IMR-90 (cell line): Measurements from ENCODE around the gene NSF. TPM values are rescaled to one million over a fixed set of nuclear protein-coding genes. Genes with fewer than 3 reads are reported as not detected.

Experiments
- ATAC-seq: fragments of 200-7000 bp; cut with Tn5 transposase; 2 replicates; pipeline ENCODE4 v1.9.1; 2020; ENCODE audit warnings: low read depth, mild to moderate bottlenecking, moderate library complexity
- BruUV-seq: library from RNA; stranded (reverse); fragments of 400-500 nt; replicated peaks from 2 replicates; lab custom pipeline; 2021; lab: Mats Ljungman, UMichigan
- CTCF ChIA-PET: fragments of 300-600 bp; formaldehyde crosslinking; extraction: SDS; loops from one replicate; lab custom pipeline; 2021; ENCODE audit warnings: antibody characterized with exemption; lab: Yijun Ruan, JAX
- POLR2A ChIA-PET: fragments of 300-600 bp; sonication (Branson Sonifier 250); formaldehyde crosslinking; loops from one replicate; lab custom pipeline; 2022; ENCODE audit warnings: antibody characterized with exemption; ENCODE audit not compliant: unreplicated experiment; lab: Charles Lee
- DNase-seq: peaks from one replicate; pipeline ENCODE4 v3.0.0; 2013
- H2AFZ ChIP-seq: replicated peaks from 2 replicates; pipeline ENCODE3; 2013; ENCODE audit warnings: low read length, mild to moderate bottlenecking; ENCODE audit not compliant: poor library complexity
- H2AK5ac ChIP-seq: 2 replicates; pipeline ENCODE4 v1.6.1; 2013; ENCODE audit warnings: low read depth, low read length, inconsistent platforms
- H2AK9ac ChIP-seq: replicated peaks from 2 replicates; pipeline ENCODE3; 2013; ENCODE audit warnings: mild to moderate bottlenecking, low read depth, low read length, moderate library complexity; ENCODE audit not compliant: poor library complexity
- H2BK120ac ChIP-seq: 2 replicates; pipeline ENCODE4 v1.6.1; 2013; ENCODE audit warnings: low read depth, low read length, inconsistent platforms
- H2BK15ac ChIP-seq: 3 replicates; pipeline ENCODE4 v1.6.1; 2013; ENCODE audit warnings: low read depth, low read length, inconsistent platforms
- H2BK20ac ChIP-seq: 2 replicates; pipeline ENCODE4 v1.6.1; 2013; ENCODE audit warnings: low read depth, mild to moderate bottlenecking, inconsistent platforms, low read length, moderate library complexity
- H2BK5ac ChIP-seq: 2 replicates; pipeline ENCODE4 v1.6.1; 2013; ENCODE audit warnings: mild to moderate bottlenecking, low read depth, low read length, inconsistent platforms; ENCODE audit not compliant: poor library complexity, severe bottlenecking
- H3K14ac ChIP-seq: replicated peaks from 2 replicates; pipeline ENCODE4 v1.6.1; 2013; ENCODE audit warnings: low read depth, low read length, inconsistent platforms
- H3K18ac ChIP-seq: 2 replicates; pipeline ENCODE4 v1.6.1; 2013; ENCODE audit warnings: low read depth, low read length, control low read depth
- H3K23ac ChIP-seq: 2 replicates; pipeline ENCODE4 v1.6.1; 2013; ENCODE audit warnings: low read depth, low read length, inconsistent platforms
- H3K27ac ChIP-seq: 2 replicates; pipeline ENCODE4 v1.5.1; 2013; ENCODE audit warnings: mild to moderate bottlenecking, control low read depth, low read length; ENCODE audit not compliant: insufficient read depth
- H3K27me3 ChIP-seq: 2 replicates; pipeline ENCODE4 v1.6.1; 2013; ENCODE audit warnings: low read length; ENCODE audit not compliant: control insufficient read depth, insufficient read depth
- H3K36me3 ChIP-seq: 2 replicates; pipeline ENCODE4 v1.6.1; 2013; ENCODE audit warnings: low read length, mixed read lengths; ENCODE audit not compliant: control insufficient read depth, insufficient read depth
- H3K4ac ChIP-seq: 2 replicates; pipeline ENCODE4 v1.6.1; 2013; ENCODE audit warnings: low read depth, low read length, inconsistent platforms
- H3K4me1 ChIP-seq: 2 replicates; pipeline ENCODE4 v1.6.1; 2013; ENCODE audit warnings: low read length, mixed read lengths; ENCODE audit not compliant: control insufficient read depth, insufficient read depth
- H3K4me2 ChIP-seq: 2 replicates; pipeline ENCODE4 v1.6.1; 2013; ENCODE audit warnings: low read depth, mild to moderate bottlenecking, control low read depth, low read length, moderate library complexity
- H3K4me3 ChIP-seq: 2 replicates; pipeline ENCODE4 v1.5.1; 2013; ENCODE audit warnings: low read depth, mild to moderate bottlenecking, control low read depth, low read length, moderate library complexity; ENCODE audit not compliant: insufficient read depth
- H3K56ac ChIP-seq: 2 replicates; pipeline ENCODE4 v1.6.1; 2013; ENCODE audit warnings: low read length, inconsistent platforms; ENCODE audit not compliant: insufficient read depth; ENCODE audit errors: extremely low read depth
- H3K79me1 ChIP-seq, 2 experiments: 2 replicates each; pipeline ENCODE4 v1.6.1; 2013; ENCODE audit warnings: low read length in 2 of 2, inconsistent platforms in 1 of 2, low read depth in 1 of 2
- H3K9ac ChIP-seq: 2 replicates; pipeline ENCODE4 v1.6.1; 2013; ENCODE audit warnings: low read depth, low read length, control low read depth
- H3K9me1 ChIP-seq: 2 replicates; pipeline ENCODE4 v1.6.1; 2013; ENCODE audit warnings: low read length, inconsistent platforms; ENCODE audit not compliant: insufficient read depth
- H3K9me3 ChIP-seq: 2 replicates; pipeline ENCODE4 v1.6.1; 2013; ENCODE audit warnings: low read length; ENCODE audit not compliant: control insufficient read depth, insufficient read depth
- H4K20me1 ChIP-seq: 2 replicates; pipeline ENCODE4 v1.6.1; 2013; ENCODE audit warnings: low read length, inconsistent platforms; ENCODE audit not compliant: insufficient read depth
- H4K5ac ChIP-seq: 2 replicates; pipeline ENCODE4 v1.6.1; 2013; ENCODE audit warnings: mild to moderate bottlenecking, low read depth, low read length, control low read depth
- H4K8ac ChIP-seq, 2 experiments: 2 replicates each; pipeline ENCODE4 v1.6.1; 2013; ENCODE audit warnings: low read depth in 2 of 2, low read length in 2 of 2, control low read depth in 1 of 2, inconsistent platforms in 1 of 2
- H4K91ac ChIP-seq: 2 replicates; pipeline ENCODE4 v1.6.1; 2013; ENCODE audit warnings: low read depth, low read length, inconsistent platforms; ENCODE audit not compliant: insufficient read depth
- CEBPB ChIP-seq: IDR thresholded peaks from 2 replicates; pipeline ENCODE4 v1.6.1; 2012; ENCODE audit warnings: low read depth, low read length, improper control_type of control experiment
- CHD1 ChIP-seq: IDR thresholded peaks from 2 replicates; pipeline ENCODE4 v1.6.1; 2012; ENCODE audit warnings: low read depth, low read length, improper control_type of control experiment
- CTCF ChIP-seq: conservative IDR thresholded peaks from 2 replicates; pipeline ENCODE4 v1.5.1; 2012; ENCODE audit warnings: mild to moderate bottlenecking, low read depth, low read length, improper control_type of control experiment
- ELK1 ChIP-seq: fragments of 150-350 bp; IDR thresholded peaks from 2 replicates; pipeline ENCODE4 v1.6.1; 2016; ENCODE audit warnings: low read depth, mild to moderate bottlenecking, low read length, moderate library complexity, borderline replicate concordance
- FOS ChIP-seq: fragments of 150-350 bp; IDR thresholded peaks from 2 replicates; pipeline ENCODE4 v1.6.1; 2016; ENCODE audit warnings: low read depth, low read length
- MAFK ChIP-seq: IDR thresholded peaks from 2 replicates; pipeline ENCODE4 v1.6.1; 2012; ENCODE audit warnings: low read depth, low read length, improper control_type of control experiment
- MAZ ChIP-seq: IDR thresholded peaks from 2 replicates; pipeline ENCODE4 v1.6.1; 2012; ENCODE audit warnings: low read depth, mild to moderate bottlenecking, low read length, improper control_type of control experiment, moderate library complexity, borderline replicate concordance
- MXI1 ChIP-seq: IDR thresholded peaks from 2 replicates; pipeline ENCODE4 v1.6.1; 2012; ENCODE audit warnings: low read depth, mild to moderate bottlenecking, low read length, moderate library complexity, borderline replicate concordance
- NFE2L2 ChIP-seq: fragments of 150-350 bp; IDR thresholded peaks from 2 replicates; pipeline ENCODE4 v1.6.1; 2016; ENCODE audit warnings: low read depth, mild to moderate bottlenecking, low read length
- POLR2A ChIP-seq: IDR thresholded peaks from 2 replicates; pipeline ENCODE4 v1.6.1; 2012; ENCODE audit warnings: mild to moderate bottlenecking, low read depth, low read length
- RCOR1 ChIP-seq: IDR thresholded peaks from 2 replicates; pipeline ENCODE4 v1.6.1; 2012; ENCODE audit warnings: mild to moderate bottlenecking, low read length, improper control_type of control experiment; ENCODE audit not compliant: insufficient replicate concordance
- RFX5 ChIP-seq: IDR thresholded peaks from 2 replicates; pipeline ENCODE4 v1.8.0; 2012; ENCODE audit warnings: low read depth, mild to moderate bottlenecking, low read length, moderate library complexity
- SMC3 ChIP-seq: fragments of 150-350 bp; IDR thresholded peaks from 2 replicates; pipeline ENCODE4 v1.6.1; 2016; ENCODE audit warnings: low read depth, mild to moderate bottlenecking, antibody characterized with exemption, low read length, moderate library complexity
- USF2 ChIP-seq: fragments of 150-350 bp; IDR thresholded peaks from 2 replicates; pipeline ENCODE4 v1.6.1; 2017; ENCODE audit warnings: mild to moderate bottlenecking, antibody characterized with exemption, low read length, low read depth
- WGBS, 2 experiments: methylation state at CpG; one replicate each; pipeline versions ENCODE4 v1.1.5 to v1.1.7; 2013; ENCODE audit warnings: missing lambda C conversion rate in 2 of 2; ENCODE audit not compliant: insufficient read length in 1 of 2; ENCODE audit errors: extremely low coverage in 2 of 2; 5-methylcytosine and 5-hydroxymethylcytosine counted together
- dilution Hi-C: fragments of 300-500 bp; cut with HindIII; formaldehyde crosslinking; loops from one replicate; pipeline ENCODE4 v1.14.3; 2018; ENCODE audit warnings: low sequenced_read_pairs; ENCODE audit not compliant: unreplicated experiment
- in situ Hi-C: fragments of 300-500 bp; cut with MboI; formaldehyde crosslinking; loops from 3 replicates; pipeline ENCODE4 v1.14.3; 2019; ENCODE audit warnings: low sequenced_read_pairs, inconsistent platforms, mixed read lengths
- intact Hi-C: fragments of 100-400 bp; cut with micrococcal nuclease; formaldehyde crosslinking; loops from 2 replicates; pipeline ENCODE4 v1.10.0; 2022
- polyA plus RNA-seq, 3 experiments: library from polyadenylated mRNA; depleted of rRNA; stranded (reverse); fragments of >200 nt; gene quantifications; 2 replicates each; pipeline ENCODE4 v1.2.3, GENCODE V29; 2012; ENCODE audit warnings: low replicate concordance in 1 of 3
- total RNA-seq: library from RNA; depleted of rRNA; stranded (reverse); fragments of >200 nt; gene quantifications from 2 replicates; pipeline ENCODE4 v1.2.3, GENCODE V29; 2012

NSF gene
- total and polyA plus RNA-seq, 2 of the 4 experiments (the other 2 are of a cell fraction) = 38.9 to 110 TPM

GRCh38 chr17:46764709-46765401 is 174.4 kb downstream of the NSF start:
- peak overlapping the region; percentile 80 for H2BK20ac ChIP-seq
- peak overlapping the region; percentile 40; the same call in 1 of the 2 replicates for H3K23ac ChIP-seq
- H4K91ac ChIP-seq = peak overlapping the region; percentile 45
- peaks cover 24% of the 10 kb centered on the region for H3K9me1 ChIP-seq
- H3K4me3 ChIP-seq = no peak overlapping the region
- ATAC-seq = peak; percentile 84
- H2BK120ac ChIP-seq = peak overlapping the region; percentile 72
- intact Hi-C loops (no loop called here), in situ Hi-C loops (no loop called here), dilution Hi-C loops (no loop called here)
- ChIA-PET CTCF (interaction anchor here (1.4 kb wide), 1 partner anchor 14 kb away, joined by 3 read pairs; no protein-coding TSS in a partner anchor), POLR2A (no interaction called here)
- peaks cover 0 to 12% of the 10 kb centered on the region in 2 experiments; a peak in 1 of 4 replicates for H3K79me1 ChIP-seq
- H3K56ac ChIP-seq = no peak overlapping the region
- no peaks in the 10 kb centered on the region for H3K36me3 ChIP-seq
- H3K4ac ChIP-seq = peak overlapping the region; percentile 77
- peak overlapping the region; percentile 58; the same call in 2 of the 3 replicates for H2BK15ac ChIP-seq
- H3K9me3 ChIP-seq = no peaks in the 10 kb centered on the region
- H3K14ac ChIP-seq = peak overlapping the region; percentile 86
- H3K4me1 ChIP-seq = peaks cover 14% of the 10 kb centered on the region
- H4K20me1 ChIP-seq = no peaks in the 10 kb centered on the region
- peak; percentile 86 for DNase-seq
- WGBS, 2 experiments = 0% methylated on average over 2 of the region's 13 CpGs; no CpG with 5 or more reads in 1 of the 2 experiments
- peak overlapping the region; percentile 28; the same call in 1 of the 2 replicates for H3K27ac ChIP-seq
- peak overlapping the region; percentile 95 for H2AK9ac ChIP-seq
- peak overlapping the region; percentile 81 for H2AFZ ChIP-seq
- no peak overlapping the region for H3K9ac ChIP-seq
- peak overlapping the region; percentile 9 to 53; a peak in 3 of 4 replicates for H4K8ac ChIP-seq
- peak overlapping the region; percentile 88 for H2AK5ac ChIP-seq
- no peak overlapping the region; the same call in 1 of the 2 replicates for H4K5ac ChIP-seq
- H3K18ac ChIP-seq = peak overlapping the region; percentile 10; the same call in 1 of the 2 replicates
- BruUV-seq = no TSS peak
- peak overlapping the region; percentile 72 for H2BK5ac ChIP-seq
- H3K4me2 ChIP-seq = no peak overlapping the region
- no peaks in the 10 kb centered on the region for H3K27me3 ChIP-seq
- TF ChIP-seq MXI1 (no peak), ELK1 (no peak), CTCF (no peak), CHD1 (no peak), USF2 (no peak), SMC3 (no peak), FOS (peak; percentile 50; the same call in 1 of the 2 replicates), MAZ (no peak), MAFK (no peak), RFX5 (no peak), CEBPB (peak; percentile 82), POLR2A (no peak), RCOR1 (no peak), NFE2L2 (no peak)
